ENCODE data around the gene ZIC1. TPM values are rescaled to one million over a fixed set of nuclear protein-coding genes. Genes with fewer than 3 reads are reported as not detected.

The ZIC1 gene
- total RNA-seq, 1 donor from 2014 or later: not detected

DNA sequence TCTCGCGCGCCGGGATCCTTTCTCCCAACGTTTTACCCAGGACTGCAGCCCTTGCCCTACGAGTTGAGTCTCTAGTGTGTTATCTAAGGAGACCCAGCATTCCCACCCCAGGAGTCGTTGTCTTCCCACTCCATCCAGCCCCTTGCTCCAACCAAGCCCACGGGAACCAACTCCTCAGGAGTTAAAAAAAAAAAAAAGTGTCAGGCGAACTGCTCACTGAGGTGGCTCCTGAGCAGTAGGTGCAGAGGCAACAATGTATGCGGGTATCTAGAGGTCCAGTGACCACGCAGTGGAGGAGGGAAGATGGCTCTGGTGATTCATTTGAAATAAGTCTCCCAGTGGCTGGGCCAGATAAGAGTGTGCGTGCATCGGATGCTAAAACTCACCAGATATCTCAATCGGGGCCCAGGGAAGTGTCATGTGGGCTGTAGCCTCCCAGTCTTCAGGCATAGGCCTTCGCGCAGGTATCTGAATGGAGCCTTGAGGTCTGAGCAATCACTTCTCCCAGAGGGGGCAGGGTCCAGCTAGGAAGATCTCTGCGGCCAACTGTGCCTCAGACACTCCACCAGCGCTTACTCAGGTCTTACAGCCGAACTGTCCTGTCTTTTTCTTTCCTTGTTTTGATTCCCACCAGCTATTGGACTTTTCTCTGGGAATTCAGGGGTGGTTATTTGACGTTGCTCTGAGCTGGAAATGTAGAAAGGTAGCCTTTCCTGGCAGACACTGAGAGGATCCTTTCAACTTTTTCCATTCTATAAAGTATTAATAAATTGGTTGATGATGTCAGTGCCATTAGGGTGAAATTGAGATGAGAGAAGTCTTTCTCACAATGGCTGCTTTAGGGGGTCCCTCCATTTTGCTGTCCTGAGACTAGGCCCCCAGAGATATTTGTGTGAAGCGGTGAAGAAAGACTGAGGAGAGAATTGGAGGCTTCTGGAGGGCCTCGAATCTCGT is 23.8 kb upstream of the ZIC1 start:
- TF ChIP-seq, protein P1, sequence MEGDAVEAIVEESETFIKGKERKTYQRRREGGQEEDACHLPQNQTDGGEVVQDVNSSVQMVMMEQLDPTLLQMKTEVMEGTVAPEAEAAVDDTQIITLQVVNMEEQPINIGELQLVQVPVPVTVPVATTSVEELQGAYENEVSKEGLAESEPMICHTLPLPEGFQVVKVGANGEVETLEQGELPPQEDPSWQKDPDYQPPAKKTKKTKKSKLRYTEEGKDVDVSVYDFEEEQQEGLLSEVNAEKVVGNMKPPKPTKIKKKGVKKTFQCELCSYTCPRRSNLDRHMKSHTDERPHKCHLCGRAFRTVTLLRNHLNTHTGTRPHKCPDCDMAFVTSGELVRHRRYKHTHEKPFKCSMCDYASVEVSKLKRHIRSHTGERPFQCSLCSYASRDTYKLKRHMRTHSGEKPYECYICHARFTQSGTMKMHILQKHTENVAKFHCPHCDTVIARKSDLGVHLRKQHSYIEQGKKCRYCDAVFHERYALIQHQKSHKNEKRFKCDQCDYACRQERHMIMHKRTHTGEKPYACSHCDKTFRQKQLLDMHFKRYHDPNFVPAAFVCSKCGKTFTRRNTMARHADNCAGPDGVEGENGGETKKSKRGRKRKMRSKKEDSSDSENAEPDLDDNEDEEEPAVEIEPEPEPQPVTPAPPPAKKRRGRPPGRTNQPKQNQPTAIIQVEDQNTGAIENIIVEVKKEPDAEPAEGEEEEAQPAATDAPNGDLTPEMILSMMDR (conservative IDR thresholded peaks at IDR 0.05; ENCODE audit: low read depth, low read length): no peak
- DNase-seq (ENCODE audit: low read depth): no peak
- H3K4me3 ChIP-seq (ENCODE audit: low read depth, low read length): no peak overlapping the region

DNA sequence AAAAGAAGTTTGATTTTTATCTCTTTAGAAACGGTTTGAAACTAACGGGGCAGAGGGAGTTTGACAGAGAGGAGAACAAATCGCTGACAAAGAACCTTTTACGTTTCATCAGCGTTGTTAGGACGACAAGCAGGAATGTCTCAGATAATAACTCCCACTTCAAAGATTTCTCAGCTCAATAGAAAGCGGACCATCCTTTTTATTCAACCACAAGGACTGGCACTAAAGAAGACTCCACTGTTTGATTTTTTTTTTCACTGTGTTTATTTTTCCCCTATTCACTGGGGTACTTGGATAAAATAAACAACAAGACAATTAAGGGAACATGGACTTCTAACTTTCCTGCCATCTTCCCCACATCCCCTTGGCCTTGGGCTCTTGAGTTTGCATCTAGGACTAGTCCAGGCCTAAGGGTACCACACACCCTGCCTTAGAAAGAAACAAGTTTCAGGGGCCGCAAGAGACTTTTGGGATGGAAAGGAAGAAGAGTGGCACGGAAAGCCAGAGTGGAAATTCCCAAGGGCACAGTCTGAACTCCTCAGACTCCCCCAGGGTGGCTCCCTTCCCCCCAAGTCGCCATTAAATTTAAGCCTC is 21.8 kb upstream of the ZIC1 start:
- no peak for DNase-seq (ENCODE audit: low read depth)
- TF ChIP-seq, protein P1 (conservative IDR thresholded peaks at IDR 0.05; ENCODE audit: low read depth, low read length): no peak
- H3K4me3 ChIP-seq (ENCODE audit: low read depth, low read length): no peak overlapping the region

DNA sequence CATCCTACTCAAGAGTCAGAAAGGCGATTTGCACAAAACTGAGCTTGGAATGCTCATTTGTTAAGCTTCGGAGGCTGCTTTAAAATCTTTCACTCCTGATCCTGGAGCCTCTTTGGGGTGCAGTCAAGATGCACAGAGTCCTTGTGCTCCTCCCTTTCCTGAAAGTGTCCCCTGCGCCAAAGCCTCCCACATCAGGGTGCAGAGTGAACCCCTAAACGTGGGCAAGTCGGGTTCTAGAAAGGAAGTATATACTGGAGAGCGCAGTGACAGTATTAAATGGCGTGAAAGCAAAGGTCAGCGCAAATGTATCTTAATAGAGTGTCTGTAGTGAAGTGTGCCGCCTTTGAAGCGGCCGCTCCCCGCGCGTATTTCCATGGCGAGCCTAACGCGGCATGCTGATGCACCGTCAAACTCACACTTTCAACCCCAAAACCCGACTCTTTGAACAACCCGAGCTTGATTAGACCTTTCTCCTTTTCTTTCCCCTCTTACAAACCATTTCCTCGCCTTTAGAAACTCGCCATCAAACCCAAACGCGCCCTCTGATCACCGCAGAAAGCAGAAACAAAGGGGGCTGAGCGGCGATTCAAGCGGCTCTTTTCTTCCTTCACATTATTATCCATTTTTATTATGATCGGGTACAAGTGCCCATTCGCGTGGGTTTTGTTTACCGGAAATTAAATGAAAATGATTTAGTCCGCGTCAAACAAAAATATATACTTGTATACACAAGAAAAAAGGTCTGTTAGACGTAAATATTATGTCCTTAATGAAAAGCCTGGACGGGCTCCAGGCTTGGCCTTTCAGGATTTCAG is 21.1 kb upstream of the ZIC1 start:
- no peak overlapping the region for H3K4me3 ChIP-seq (ENCODE audit: low read depth, low read length)
- TF ChIP-seq, protein P1 (conservative IDR thresholded peaks at IDR 0.05; ENCODE audit: low read depth, low read length): no peak
- no peak for DNase-seq (ENCODE audit: low read depth)

DNA sequence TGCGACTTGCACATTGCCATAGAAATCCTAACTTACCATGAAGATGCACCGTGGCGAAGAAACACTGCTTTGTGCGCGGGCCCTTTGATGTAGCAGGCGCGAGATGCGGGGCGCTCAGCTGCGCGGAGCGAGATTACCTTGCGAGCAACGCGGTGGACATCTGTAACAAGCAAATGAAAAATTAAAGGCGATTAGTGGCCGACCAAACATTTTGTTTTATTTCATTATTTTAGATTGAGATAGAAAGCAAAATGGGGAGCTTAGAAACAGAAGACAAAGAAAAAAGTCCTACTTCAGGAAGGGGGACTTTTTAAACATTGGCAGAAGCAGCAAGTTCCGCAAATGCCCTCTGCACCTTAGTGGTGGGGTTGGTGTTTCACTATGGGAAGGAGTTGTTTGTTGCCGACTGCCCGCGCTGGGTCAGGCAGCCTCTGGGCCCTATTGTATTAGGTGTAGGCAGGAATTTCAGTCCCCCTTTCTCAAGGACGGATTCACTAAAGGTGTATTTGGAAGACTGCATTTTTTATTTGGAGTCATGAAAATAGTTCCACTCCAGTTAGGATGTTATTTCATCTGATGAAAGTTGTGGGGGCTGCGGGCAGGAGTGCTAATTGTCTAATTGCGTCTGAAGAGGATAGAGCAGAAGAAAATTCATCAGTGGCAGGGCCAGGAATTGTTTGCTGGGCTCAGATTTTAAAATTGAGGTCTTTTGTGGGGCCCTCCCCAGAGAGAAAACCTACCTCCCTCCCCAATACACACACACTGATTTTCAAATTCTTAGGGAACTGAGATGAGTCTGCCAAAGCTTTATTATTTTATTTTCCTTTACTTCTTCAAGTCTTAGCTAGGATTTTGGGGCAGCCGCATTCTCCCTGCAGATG is 20.2 kb upstream of the ZIC1 start:
- TF ChIP-seq, protein P1 (conservative IDR thresholded peaks at IDR 0.05; ENCODE audit: low read depth, low read length): no peak
- H3K4me3 ChIP-seq (ENCODE audit: low read depth, low read length): no peak overlapping the region
- DNase-seq (ENCODE audit: low read depth): no peak

DNA sequence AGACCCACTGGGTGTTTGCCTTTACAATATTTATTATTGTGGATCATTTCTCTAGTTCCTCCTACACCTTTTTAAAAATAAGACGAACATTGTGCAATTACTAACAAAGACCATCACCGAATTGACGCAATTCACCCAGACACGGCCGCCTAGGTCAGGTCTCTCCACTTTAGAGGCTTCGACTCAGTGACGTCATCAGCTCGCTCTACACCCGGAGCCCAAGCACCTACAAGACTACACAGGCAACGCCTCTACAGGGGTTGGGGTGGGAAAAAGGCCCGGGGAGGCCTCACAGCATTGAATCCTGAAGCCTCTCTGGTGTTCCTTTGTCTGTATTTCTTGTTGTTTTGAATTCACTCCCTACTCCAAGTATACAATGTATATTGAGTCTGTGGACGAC is 19.4 kb upstream of the ZIC1 start:
- no peak for DNase-seq (ENCODE audit: low read depth)
- TF ChIP-seq, protein P1 (conservative IDR thresholded peaks at IDR 0.05; ENCODE audit: low read depth, low read length): no peak
- H3K4me3 ChIP-seq (ENCODE audit: low read depth, low read length): no peak overlapping the region

All from epithelial cell of proximal tubule (primary cell).